B cell (primary cell): ENCODE data around the gene NLRC5.

ENCODE experiments used
- CTCF ChIP-seq: fragments of 200-600 bp; IDR thresholded peaks from one replicate; pipeline ENCODE4 v1.8.0; 2022; ENCODE audit warnings: antibody characterized with exemption, mild to moderate bottlenecking
- EZH2 ChIP-seq: IDR thresholded peaks from 2 replicates; pipeline ENCODE4 v1.6.1; 2012; ENCODE audit warnings: borderline replicate concordance, low read depth, mild to moderate bottlenecking, moderate library complexity, low read length; ENCODE audit not compliant: insufficient read depth, poor library complexity, severe bottlenecking

DNA sequence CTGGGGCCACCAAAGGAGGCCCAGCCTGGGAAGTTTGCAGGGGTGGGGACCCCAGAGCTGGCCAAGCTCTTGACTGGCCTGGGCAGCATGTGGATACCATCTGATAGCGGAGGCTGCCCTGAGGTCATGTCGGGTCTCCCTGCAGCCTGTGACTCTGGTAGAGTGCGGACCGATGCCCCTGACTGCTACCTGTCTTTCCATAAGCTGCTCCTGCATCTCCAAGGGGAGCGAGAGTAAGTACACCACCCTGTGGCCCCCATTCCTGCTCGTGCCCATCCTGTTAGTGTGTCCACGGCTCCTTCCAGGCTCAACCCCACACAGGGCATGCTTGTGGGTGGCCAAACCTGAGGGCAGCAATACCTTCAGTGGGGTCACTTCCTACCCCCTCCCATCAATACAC, 19.6 kb upstream of the NLRC5 start:
- TF ChIP-seq CTCF (no peak), EZH2 (no peak)
